Liver (tissue), 9 donors: ENCODE results near the gene GRB7. TPM values are rescaled to one million over a fixed set of nuclear protein-coding genes. Genes with fewer than 3 reads are reported as not detected.

Source experiments
- DNase-seq: peaks from one replicate; pipeline ENCODE4 v3.0.0-alpha.2; 2017; ENCODE audit warnings: low spot score
- H3K27ac ChIP-seq, 2 donors: one replicate each; pipeline ENCODE4 v1.7.0; 2013; ENCODE audit warnings: inconsistent platforms in 2 of 2, low read length in 2 of 2, control low read depth in 1 of 2, low read depth in 1 of 2, mild to moderate bottlenecking in 1 of 2
- H3K27me3 ChIP-seq, 4 donors: one replicate each; pipeline versions ENCODE4 v1.6.1 to v1.7.0; 2013; ENCODE audit warnings: low read length in 3 of 4, inconsistent platforms in 1 of 4, mild to moderate bottlenecking in 1 of 4, moderate library complexity in 1 of 4; ENCODE audit not compliant: control insufficient read depth in 4 of 4, insufficient read depth in 4 of 4
- H3K36me3 ChIP-seq, 4 donors: one replicate each; pipeline versions ENCODE4 v1.6.1 to v1.7.0; 2013; ENCODE audit warnings: low read length in 3 of 4, mild to moderate bottlenecking in 3 of 4, low read depth in 1 of 4, moderate library complexity in 1 of 4; ENCODE audit not compliant: control insufficient read depth in 4 of 4, insufficient read depth in 3 of 4
- H3K4me1 ChIP-seq, 4 donors: one replicate each; pipeline versions ENCODE4 v1.6.1 to v1.7.0; 2013; ENCODE audit warnings: low read length in 3 of 4, mild to moderate bottlenecking in 3 of 4, moderate library complexity in 1 of 4; ENCODE audit not compliant: control insufficient read depth in 4 of 4, insufficient read depth in 4 of 4
- H3K4me3 ChIP-seq, 3 donors: one replicate each; pipeline versions ENCODE4 v1.6.1 to v1.7.0; 2013; ENCODE audit warnings: low read length in 3 of 3, control low read depth in 1 of 3, low read depth in 1 of 3, mild to moderate bottlenecking in 1 of 3
- H3K9ac ChIP-seq, 2 donors: one replicate each; pipeline ENCODE4 v1.7.0; 2013; ENCODE audit warnings: low read length in 2 of 2, mild to moderate bottlenecking in 2 of 2, moderate library complexity in 2 of 2, control low read depth in 1 of 2, low read depth in 1 of 2
- H3K9me3 ChIP-seq, 4 donors: one replicate each; pipeline versions ENCODE4 v1.6.1 to v1.7.0; 2013; ENCODE audit warnings: low read length in 3 of 4; ENCODE audit not compliant: control insufficient read depth in 4 of 4
- FOXA1 ChIP-seq: IDR thresholded peaks from 2 replicates; pipeline ENCODE4 v1.6.1; 2016; ENCODE audit warnings: antibody characterized with exemption
- HNF4A ChIP-seq, 2 donors: conservative IDR thresholded peaks; 2 replicates each; pipeline ENCODE4 v1.6.1; 2016; ENCODE audit warnings: antibody characterized with exemption in 2 of 2, mild to moderate bottlenecking in 2 of 2
- HNF4G ChIP-seq: IDR thresholded peaks from 2 replicates; pipeline ENCODE4 v1.6.1; 2016; ENCODE audit warnings: antibody characterized with exemption
- MAX ChIP-seq: IDR thresholded peaks from 2 replicates; pipeline ENCODE4 v1.6.1; 2016; ENCODE audit warnings: antibody characterized with exemption
- NR2F2 ChIP-seq: IDR thresholded peaks from 2 replicates; pipeline ENCODE4 v1.6.1; 2016; ENCODE audit warnings: antibody characterized with exemption
- RAD21 ChIP-seq, 2 donors: IDR thresholded peaks; 2 replicates each; pipeline ENCODE4 v1.6.1; 2016; ENCODE audit warnings: antibody characterized with exemption in 2 of 2, mild to moderate bottlenecking in 2 of 2
- RXRA ChIP-seq, 2 donors: IDR thresholded peaks; 2 replicates each; pipeline ENCODE4 v1.6.1; 2017 to 2018; ENCODE audit warnings: antibody characterized with exemption in 2 of 2, mild to moderate bottlenecking in 1 of 2
- TAF1 ChIP-seq: conservative IDR thresholded peaks from 2 replicates; pipeline ENCODE4 v1.6.1; 2016; ENCODE audit warnings: antibody characterized with exemption, mild to moderate bottlenecking
- YY1 ChIP-seq: IDR thresholded peaks from 2 replicates; pipeline ENCODE4 v1.6.1; 2016; ENCODE audit warnings: antibody characterized with exemption, mild to moderate bottlenecking
- WGBS: extraction: QIAGEN DNeasy Blood & Tissue Kit; methylation state at CpG from one replicate; pipeline ENCODE4 v1.1.7; 2013; 5-methylcytosine and 5-hydroxymethylcytosine counted together
- polyA plus RNA-seq, 2 donors: library from polyadenylated mRNA; stranded (reverse) in 1 of 2; unstranded in 1 of 2; fragments of 200-250 nt in 1 of 2; fragments of >200 nt in 1 of 2; fragmentation: Nextera tagmentation in 1 of 2; extraction: Ambion mirVana in 1 of 2; gene quantifications; one replicate each; pipeline versions ENCODE4 v1.2.1 to v1.2.3, GENCODE V29; 2013 to 2015
- total RNA-seq, 2 donors: library from RNA; depleted of rRNA; stranded (reverse); fragments of >200 nt; gene quantifications; one replicate each; pipeline ENCODE4 v1.2.3, GENCODE V29; 2014
- TF ChIP-seq, protein P1 (sequence below): IDR thresholded peaks from 2 replicates; pipeline ENCODE4 v1.6.1; 2016; ENCODE audit warnings: antibody characterized with exemption, mild to moderate bottlenecking
- TF ChIP-seq, protein P2 (sequence below): fragments of 150-350 bp; IDR thresholded peaks from 2 replicates; pipeline ENCODE4 v1.5.1; 2017; ENCODE audit warnings: improper control_type of control experiment, low read depth, low read length; ENCODE audit not compliant: missing input control
- donor health status: healthy.
- donor health status: healthy.
- donor health status: healthy.
- donor health status: healthy.
- donor health status: healthy.

Gene GRB7
- total and polyA plus RNA-seq, 4 donors, result 1.9 to 6.8 (median 2.5) TPM

DNA sequence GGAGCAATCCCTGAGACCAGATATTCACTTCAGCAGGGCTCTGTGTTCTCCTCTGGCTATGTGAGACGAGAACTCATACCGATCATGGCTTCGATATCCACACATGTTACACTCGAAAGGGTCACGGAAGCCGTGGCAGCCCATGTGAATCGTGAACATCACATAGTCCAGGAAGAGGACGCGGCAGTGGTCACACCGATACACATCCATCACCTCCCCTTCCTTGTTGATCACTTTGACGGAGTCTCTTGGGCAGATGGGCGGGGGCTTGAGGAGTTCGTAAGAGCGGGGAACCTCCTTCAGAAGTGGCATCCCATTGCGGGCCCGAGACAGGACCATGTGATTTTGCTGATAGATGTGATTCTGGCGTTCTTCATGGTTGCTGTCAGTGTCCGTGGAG lies 28.0 kb downstream of the GRB7 start:
- no peaks in the 10 kb centered on the region for H3K4me1 ChIP-seq
- no peak overlapping the region for H3K4me3 ChIP-seq
- no peaks in the 10 kb centered on the region for H3K9me3 ChIP-seq
- WGBS, result 90% methylated on average over 18 of the region's 18 CpGs
- no peaks in the 10 kb centered on the region for H3K27me3 ChIP-seq
- H3K27ac ChIP-seq, result no peak overlapping the region
- no peaks in the 10 kb centered on the region for H3K36me3 ChIP-seq
- no peak for TF ChIP-seq TAF1
- DNase-seq, result no peak
- H3K9ac ChIP-seq, result no peak overlapping the region

DNA sequence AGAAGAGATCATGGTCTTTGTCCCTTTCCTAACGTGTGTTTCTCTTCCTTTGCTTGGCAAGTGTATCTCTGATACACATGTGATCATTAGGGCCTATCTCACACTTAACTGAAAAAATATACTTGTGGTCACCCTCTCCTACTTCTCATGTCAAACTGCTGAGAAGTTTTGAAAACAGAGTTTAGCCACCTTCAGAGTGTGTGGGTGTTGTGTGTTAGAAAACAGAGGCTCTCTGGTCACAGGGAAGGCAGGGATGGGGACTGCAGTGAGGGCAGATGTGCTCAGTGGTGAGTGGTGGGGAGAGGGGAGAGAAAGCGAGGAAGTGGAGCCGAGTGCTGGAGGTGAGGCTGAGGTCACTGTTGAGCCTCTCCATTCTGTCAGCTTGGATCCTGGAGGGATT lies 29.4 kb downstream of the GRB7 start:
- 70% methylated on average over 3 of the region's 3 CpGs for WGBS
- no peak for DNase-seq
- no peak for TF ChIP-seq HNF4G
- TF ChIP-seq NR2F2, result no peak
- no peak for TF ChIP-seq MAX
- TF ChIP-seq, protein P1, sequence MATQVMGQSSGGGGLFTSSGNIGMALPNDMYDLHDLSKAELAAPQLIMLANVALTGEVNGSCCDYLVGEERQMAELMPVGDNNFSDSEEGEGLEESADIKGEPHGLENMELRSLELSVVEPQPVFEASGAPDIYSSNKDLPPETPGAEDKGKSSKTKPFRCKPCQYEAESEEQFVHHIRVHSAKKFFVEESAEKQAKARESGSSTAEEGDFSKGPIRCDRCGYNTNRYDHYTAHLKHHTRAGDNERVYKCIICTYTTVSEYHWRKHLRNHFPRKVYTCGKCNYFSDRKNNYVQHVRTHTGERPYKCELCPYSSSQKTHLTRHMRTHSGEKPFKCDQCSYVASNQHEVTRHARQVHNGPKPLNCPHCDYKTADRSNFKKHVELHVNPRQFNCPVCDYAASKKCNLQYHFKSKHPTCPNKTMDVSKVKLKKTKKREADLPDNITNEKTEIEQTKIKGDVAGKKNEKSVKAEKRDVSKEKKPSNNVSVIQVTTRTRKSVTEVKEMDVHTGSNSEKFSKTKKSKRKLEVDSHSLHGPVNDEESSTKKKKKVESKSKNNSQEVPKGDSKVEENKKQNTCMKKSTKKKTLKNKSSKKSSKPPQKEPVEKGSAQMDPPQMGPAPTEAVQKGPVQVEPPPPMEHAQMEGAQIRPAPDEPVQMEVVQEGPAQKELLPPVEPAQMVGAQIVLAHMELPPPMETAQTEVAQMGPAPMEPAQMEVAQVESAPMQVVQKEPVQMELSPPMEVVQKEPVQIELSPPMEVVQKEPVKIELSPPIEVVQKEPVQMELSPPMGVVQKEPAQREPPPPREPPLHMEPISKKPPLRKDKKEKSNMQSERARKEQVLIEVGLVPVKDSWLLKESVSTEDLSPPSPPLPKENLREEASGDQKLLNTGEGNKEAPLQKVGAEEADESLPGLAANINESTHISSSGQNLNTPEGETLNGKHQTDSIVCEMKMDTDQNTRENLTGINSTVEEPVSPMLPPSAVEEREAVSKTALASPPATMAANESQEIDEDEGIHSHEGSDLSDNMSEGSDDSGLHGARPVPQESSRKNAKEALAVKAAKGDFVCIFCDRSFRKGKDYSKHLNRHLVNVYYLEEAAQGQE, result no peak
- no peak for TF ChIP-seq YY1
- TF ChIP-seq, protein P2, sequence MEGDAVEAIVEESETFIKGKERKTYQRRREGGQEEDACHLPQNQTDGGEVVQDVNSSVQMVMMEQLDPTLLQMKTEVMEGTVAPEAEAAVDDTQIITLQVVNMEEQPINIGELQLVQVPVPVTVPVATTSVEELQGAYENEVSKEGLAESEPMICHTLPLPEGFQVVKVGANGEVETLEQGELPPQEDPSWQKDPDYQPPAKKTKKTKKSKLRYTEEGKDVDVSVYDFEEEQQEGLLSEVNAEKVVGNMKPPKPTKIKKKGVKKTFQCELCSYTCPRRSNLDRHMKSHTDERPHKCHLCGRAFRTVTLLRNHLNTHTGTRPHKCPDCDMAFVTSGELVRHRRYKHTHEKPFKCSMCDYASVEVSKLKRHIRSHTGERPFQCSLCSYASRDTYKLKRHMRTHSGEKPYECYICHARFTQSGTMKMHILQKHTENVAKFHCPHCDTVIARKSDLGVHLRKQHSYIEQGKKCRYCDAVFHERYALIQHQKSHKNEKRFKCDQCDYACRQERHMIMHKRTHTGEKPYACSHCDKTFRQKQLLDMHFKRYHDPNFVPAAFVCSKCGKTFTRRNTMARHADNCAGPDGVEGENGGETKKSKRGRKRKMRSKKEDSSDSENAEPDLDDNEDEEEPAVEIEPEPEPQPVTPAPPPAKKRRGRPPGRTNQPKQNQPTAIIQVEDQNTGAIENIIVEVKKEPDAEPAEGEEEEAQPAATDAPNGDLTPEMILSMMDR, result no peak
- no peak for TF ChIP-seq RXRA (IDR thresholded peaks at IDR 0.05)
- TF ChIP-seq FOXA1, result no peak
- no peak for TF ChIP-seq HNF4A (conservative IDR thresholded peaks at IDR 0.05)
- no peak for TF ChIP-seq TAF1
- TF ChIP-seq RAD21 (IDR thresholded peaks at IDR 0.05), result no peak
- H3K27ac ChIP-seq, result no peak overlapping the region
- no peaks in the 10 kb centered on the region for H3K4me1 ChIP-seq
- no peaks in the 10 kb centered on the region for H3K9me3 ChIP-seq
- no peaks in the 10 kb centered on the region for H3K36me3 ChIP-seq
- no peak overlapping the region for H3K9ac ChIP-seq
- H3K27me3 ChIP-seq, result no peaks in the 10 kb centered on the region
- H3K4me3 ChIP-seq, result no peak overlapping the region

GRCh38 chr17:39769974-39770587 lies 32.3 kb downstream of the GRB7 start:
- DNase-seq, result no peak
- 75% methylated on average over 8 of the region's 8 CpGs for WGBS
- H3K4me1 ChIP-seq, result no peaks in the 10 kb centered on the region

More at GRCh38 chr17:39769974-39770587, 32.3 kb downstream of the GRB7 start:
- Histone ChIP-seq H3K9me3 (no peaks in the 10 kb centered on the region), H3K4me3 (no peak overlapping the region), H3K27me3 (no peaks in the 10 kb centered on the region), H3K27ac (no peak overlapping the region), H3K9ac (no peak overlapping the region), H3K36me3 (no peaks in the 10 kb centered on the region)
- no peak for TF ChIP-seq HNF4G
